ENCODE data around the gene CGB8.

GRCh38 chr19:49020931-49021895 lies 27.7 kb downstream of the CGB8 start:
- TF ChIP-seq EP300 (IDR thresholded peaks at IDR 0.05) (no peak), CTCF (IDR thresholded peaks at IDR 0.05) (no peak)
